ENCODE measurements around the gene XPO1.

Gene XPO1

DNA sequence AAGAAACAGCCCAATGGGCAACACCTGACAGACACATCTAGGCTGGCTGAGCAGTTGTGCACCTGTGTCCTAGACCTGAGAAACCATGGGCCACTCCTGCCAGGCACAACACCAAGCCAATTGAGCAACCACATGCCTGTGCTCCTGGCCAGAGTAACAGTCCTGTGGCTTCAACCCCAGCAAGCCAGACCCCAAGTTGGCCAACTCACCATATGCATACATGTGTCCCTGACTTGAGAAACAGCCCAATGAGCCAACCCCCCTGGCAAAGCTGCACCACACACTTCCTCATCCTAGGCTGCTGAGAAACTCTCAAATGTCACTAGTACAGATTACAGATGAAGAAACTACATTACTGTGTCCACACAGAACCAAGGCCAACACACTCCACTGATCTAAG lies 103.8 kb downstream of the XPO1 start:
- DNase-seq (ENCODE audit: low spot score), result no peak

DNA sequence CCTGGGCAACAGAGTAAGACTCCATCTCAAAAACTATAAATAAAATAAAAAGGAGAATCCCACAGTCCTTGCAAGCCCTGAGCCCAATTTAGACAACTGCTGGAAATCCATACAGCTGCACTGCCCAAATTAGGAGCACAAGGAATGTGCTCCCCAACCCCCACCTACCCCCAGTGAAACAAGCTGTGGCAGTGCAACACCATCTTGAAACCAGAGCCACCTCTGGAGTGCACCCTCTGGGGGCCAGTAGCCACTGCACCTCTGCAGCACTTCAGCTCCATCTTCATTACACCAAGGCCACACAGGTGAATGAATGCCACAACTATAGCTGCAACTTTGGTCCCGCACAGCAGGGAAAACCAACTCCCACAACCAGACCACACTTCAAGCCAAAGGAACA lies 104.5 kb downstream of the XPO1 start:
- no peak for DNase-seq (ENCODE audit: low spot score)

DNA sequence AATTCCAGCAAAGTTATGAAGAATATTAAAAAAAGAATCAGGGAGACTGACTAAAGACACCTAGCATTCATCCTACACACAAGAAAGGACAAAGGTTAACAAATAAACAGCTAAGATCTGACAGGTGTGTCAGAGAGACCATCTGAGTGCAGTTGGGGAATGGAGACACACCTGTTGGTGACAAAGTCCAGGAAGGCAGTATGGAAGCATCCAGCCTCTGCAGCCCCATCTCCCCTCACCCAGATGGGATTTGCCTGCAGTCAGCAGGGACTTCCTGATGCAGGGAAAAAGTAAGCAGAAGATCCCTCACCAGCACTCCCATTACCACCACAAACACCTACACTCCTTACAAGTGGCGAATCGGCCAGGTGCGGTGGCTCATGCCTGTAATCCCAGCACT lies 105.2 kb downstream of the XPO1 start:
- peak; percentile 13 for DNase-seq (ENCODE audit: low spot score)

DNA sequence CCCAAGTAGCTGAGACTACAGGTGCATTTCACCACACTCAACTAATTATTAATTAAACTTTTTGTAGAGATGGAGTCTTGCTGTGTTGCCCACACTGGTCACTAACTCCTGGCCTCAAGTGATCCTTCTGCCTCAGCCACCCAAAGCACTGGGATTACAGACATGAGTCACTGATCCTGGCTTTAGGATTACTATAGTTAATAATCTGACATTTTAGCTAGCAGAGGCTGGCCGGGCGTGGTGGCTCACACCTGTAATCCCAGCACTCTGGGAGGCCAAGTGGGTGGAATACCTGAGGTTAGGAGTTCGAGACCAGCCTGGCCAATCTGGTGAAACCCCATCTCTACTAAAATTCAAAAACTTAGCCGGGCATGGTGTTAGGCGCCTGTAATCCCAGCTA lies 106.8 kb downstream of the XPO1 start:
- DNase-seq (ENCODE audit: low spot score), result no peak

Data from SW480 (cell line).